Astrocyte (in vitro differentiated cells and primary cell): Measurements from ENCODE around the gene TAF3. TPM values are rescaled to one million over a fixed set of nuclear protein-coding genes. Genes with fewer than 3 reads are reported as not detected.

Source experiments
- DNase-seq: peaks from one replicate; pipeline ENCODE4 v3.0.0-alpha.2; 2010; ENCODE audit warnings: low read depth
- FAIRE-seq: peaks from 2 replicates; lab custom pipeline; 2011; peaks lifted over from hg19 to GRCh38; lab: Jason Lieb, UNC
- H2AFZ ChIP-seq: 2 replicates; pipeline ENCODE4 v1.6.0; 2012; ENCODE audit warnings: low read depth, low read length, inconsistent platforms
- H3K27ac ChIP-seq: 2 replicates; pipeline ENCODE4 v1.5.1; 2011; ENCODE audit warnings: low read depth, low read length, inconsistent platforms
- H3K27me3 ChIP-seq: 2 replicates; pipeline ENCODE4 v1.6.0; 2011; ENCODE audit warnings: low read length, inconsistent platforms; ENCODE audit not compliant: insufficient read depth
- H3K36me3 ChIP-seq: 2 replicates; pipeline ENCODE4 v1.5.1; 2011; ENCODE audit warnings: low read length, inconsistent platforms; ENCODE audit not compliant: insufficient read depth
- H3K4me1 ChIP-seq: 2 replicates; pipeline ENCODE4 v1.5.1; 2011; ENCODE audit warnings: low read length, inconsistent platforms; ENCODE audit not compliant: insufficient read depth
- H3K4me2 ChIP-seq: 2 replicates; pipeline ENCODE4 v1.6.0; 2012; ENCODE audit warnings: low read length, inconsistent platforms
- H3K4me3 ChIP-seq: 2 replicates; pipeline ENCODE4 v1.5.1; 2011; ENCODE audit warnings: low read depth, mild to moderate bottlenecking, low read length, inconsistent platforms; ENCODE audit not compliant: insufficient read depth
- H3K79me2 ChIP-seq: 2 replicates; pipeline ENCODE4 v1.6.0; 2012; ENCODE audit warnings: mild to moderate bottlenecking, low read length, inconsistent platforms; ENCODE audit not compliant: insufficient read depth
- H3K9ac ChIP-seq: 2 replicates; pipeline ENCODE4 v1.6.0; 2012; ENCODE audit warnings: mild to moderate bottlenecking, low read length, inconsistent platforms
- H3K9me3 ChIP-seq: 2 replicates; pipeline ENCODE4 v1.5.1; 2012; ENCODE audit warnings: low read depth, mild to moderate bottlenecking, low read length, inconsistent platforms; ENCODE audit not compliant: insufficient read depth
- H4K20me1 ChIP-seq: 2 replicates; pipeline ENCODE4 v1.6.0; 2012; ENCODE audit warnings: low read length, inconsistent platforms; ENCODE audit not compliant: insufficient read depth
- H3K27ac Mint-ChIP-seq: one replicate; pipeline ENCODE4 v1.8.0; 2021; ENCODE audit warnings: mild to moderate bottlenecking, mixed read lengths; ENCODE audit not compliant: unreplicated experiment
- H3K27me3 Mint-ChIP-seq: one replicate; pipeline ENCODE4 v1.8.0; 2021; ENCODE audit warnings: low read depth, mixed read lengths; ENCODE audit not compliant: unreplicated experiment
- H3K36me3 Mint-ChIP-seq: one replicate; pipeline ENCODE4 v1.8.0; 2021; ENCODE audit warnings: low read depth, mixed read lengths; ENCODE audit not compliant: unreplicated experiment
- H3K4me1 Mint-ChIP-seq: one replicate; pipeline ENCODE4 v1.8.0; 2021; ENCODE audit warnings: low read depth, mixed read lengths; ENCODE audit not compliant: unreplicated experiment
- H3K4me3 Mint-ChIP-seq: one replicate; pipeline ENCODE4 v1.8.0; 2021; ENCODE audit warnings: mild to moderate bottlenecking, moderate library complexity, mixed read lengths; ENCODE audit not compliant: unreplicated experiment
- H3K9me3 Mint-ChIP-seq: one replicate; pipeline ENCODE4 v1.8.0; 2021; ENCODE audit warnings: mild to moderate bottlenecking, mixed read lengths; ENCODE audit not compliant: unreplicated experiment
- EZH2 ChIP-seq: IDR thresholded peaks from 2 replicates; pipeline ENCODE4 v1.6.1; 2012; ENCODE audit warnings: mild to moderate bottlenecking, low read length, inconsistent platforms; ENCODE audit not compliant: insufficient read depth
- total RNA-seq: library from RNA; stranded (reverse); gene quantifications from 2 replicates; pipeline ENCODE4 v1.2.1, GENCODE V29; 2021
- TF ChIP-seq, protein P1 (sequence below): IDR thresholded peaks from 2 replicates; pipeline ENCODE4 v1.5.1; 2011; ENCODE audit warnings: low read depth, mild to moderate bottlenecking, inconsistent platforms, low read length, moderate library complexity; ENCODE audit not compliant: insufficient read depth

Gene TAF3
- total RNA-seq, 1 donor from 2014 or later: 10.2 TPM

DNA sequence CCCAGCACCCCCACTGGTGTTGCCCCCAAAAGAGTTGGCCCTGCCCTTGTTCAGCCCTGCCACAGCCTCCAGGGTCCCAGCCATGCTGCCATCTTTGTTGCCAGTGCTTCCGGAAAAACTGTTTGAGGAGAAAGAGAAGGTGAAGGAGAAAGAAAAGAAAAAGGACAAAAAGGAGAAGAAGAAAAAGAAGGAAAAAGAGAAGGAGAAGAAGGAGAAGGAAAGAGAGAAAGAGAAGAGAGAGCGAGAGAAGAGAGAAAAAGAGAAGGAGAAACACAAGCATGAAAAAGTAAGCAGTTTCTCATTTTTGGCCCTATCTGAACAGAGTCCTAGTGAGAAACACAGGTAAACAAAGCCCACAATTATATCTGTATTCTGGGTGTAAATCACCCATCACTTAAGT, 147.2 kb downstream of the TAF3 start:
- no peak overlapping the region for H2AFZ ChIP-seq
- DNase-seq (no peak), FAIRE-seq (no peak)
- no peaks in the 10 kb centered on the region for H3K27me3 Mint-ChIP-seq
- no peak overlapping the region for H3K4me3 ChIP-seq
- no peak overlapping the region for H3K27ac Mint-ChIP-seq
- no peaks in the 10 kb centered on the region for H4K20me1 ChIP-seq
- H3K36me3 Mint-ChIP-seq: peaks cover 16% of the 10 kb centered on the region
- TF ChIP-seq EZH2: no peak
- TF ChIP-seq, protein P1, sequence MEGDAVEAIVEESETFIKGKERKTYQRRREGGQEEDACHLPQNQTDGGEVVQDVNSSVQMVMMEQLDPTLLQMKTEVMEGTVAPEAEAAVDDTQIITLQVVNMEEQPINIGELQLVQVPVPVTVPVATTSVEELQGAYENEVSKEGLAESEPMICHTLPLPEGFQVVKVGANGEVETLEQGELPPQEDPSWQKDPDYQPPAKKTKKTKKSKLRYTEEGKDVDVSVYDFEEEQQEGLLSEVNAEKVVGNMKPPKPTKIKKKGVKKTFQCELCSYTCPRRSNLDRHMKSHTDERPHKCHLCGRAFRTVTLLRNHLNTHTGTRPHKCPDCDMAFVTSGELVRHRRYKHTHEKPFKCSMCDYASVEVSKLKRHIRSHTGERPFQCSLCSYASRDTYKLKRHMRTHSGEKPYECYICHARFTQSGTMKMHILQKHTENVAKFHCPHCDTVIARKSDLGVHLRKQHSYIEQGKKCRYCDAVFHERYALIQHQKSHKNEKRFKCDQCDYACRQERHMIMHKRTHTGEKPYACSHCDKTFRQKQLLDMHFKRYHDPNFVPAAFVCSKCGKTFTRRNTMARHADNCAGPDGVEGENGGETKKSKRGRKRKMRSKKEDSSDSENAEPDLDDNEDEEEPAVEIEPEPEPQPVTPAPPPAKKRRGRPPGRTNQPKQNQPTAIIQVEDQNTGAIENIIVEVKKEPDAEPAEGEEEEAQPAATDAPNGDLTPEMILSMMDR: no peak
- H3K27me3 ChIP-seq: no peaks in the 10 kb centered on the region
- no peaks in the 10 kb centered on the region for H3K79me2 ChIP-seq
- H3K36me3 ChIP-seq: no peaks in the 10 kb centered on the region
- H3K9ac ChIP-seq: no peak overlapping the region
- no peak overlapping the region for H3K4me2 ChIP-seq
- H3K4me1 Mint-ChIP-seq: peaks cover 1% of the 10 kb centered on the region
- no peaks in the 10 kb centered on the region for H3K9me3 Mint-ChIP-seq
- no peak overlapping the region for H3K27ac ChIP-seq
- no peaks in the 10 kb centered on the region for H3K4me1 ChIP-seq
- no peak overlapping the region for H3K4me3 Mint-ChIP-seq
- no peaks in the 10 kb centered on the region for H3K9me3 ChIP-seq

DNA sequence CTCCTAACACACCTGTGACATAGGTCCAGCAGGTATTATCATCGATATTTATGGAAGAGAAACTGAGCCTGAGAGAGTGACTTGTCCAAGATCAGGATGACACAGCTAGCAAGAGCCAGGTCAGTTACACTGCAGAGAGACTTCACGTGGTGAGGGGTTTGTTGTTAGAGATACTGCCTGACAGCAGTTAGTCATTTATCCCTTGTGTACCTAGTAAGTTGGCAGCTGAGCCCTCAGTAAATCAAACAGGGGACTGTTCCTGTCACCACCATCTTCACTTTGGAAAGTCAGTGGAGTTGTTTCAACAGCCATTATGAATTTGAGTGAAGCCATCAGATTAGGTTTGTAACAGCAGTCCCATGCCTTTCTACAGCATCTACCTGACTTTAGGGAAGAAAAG, 148.7 kb downstream of the TAF3 start:
- H3K4me1 Mint-ChIP-seq: peaks cover 1% of the 10 kb centered on the region
- DNase-seq (no peak), FAIRE-seq (no peak)
- H3K79me2 ChIP-seq: no peaks in the 10 kb centered on the region
- H2AFZ ChIP-seq: no peak overlapping the region
- no peak for TF ChIP-seq EZH2
- TF ChIP-seq, protein P1: no peak
- H3K4me3 ChIP-seq: no peak overlapping the region
- no peak overlapping the region for H3K4me3 Mint-ChIP-seq
- H3K9me3 Mint-ChIP-seq: no peaks in the 10 kb centered on the region
- peaks cover 16% of the 10 kb centered on the region for H3K36me3 Mint-ChIP-seq
- no peaks in the 10 kb centered on the region for H3K36me3 ChIP-seq
- H4K20me1 ChIP-seq: peaks cover 4% of the 10 kb centered on the region
- no peak overlapping the region for H3K27ac Mint-ChIP-seq
- no peaks in the 10 kb centered on the region for H3K27me3 Mint-ChIP-seq
- H3K9ac ChIP-seq: no peak overlapping the region
- no peak overlapping the region for H3K27ac ChIP-seq
- H3K4me1 ChIP-seq: no peaks in the 10 kb centered on the region
- H3K27me3 ChIP-seq: no peaks in the 10 kb centered on the region
- no peak overlapping the region for H3K4me2 ChIP-seq
- H3K9me3 ChIP-seq: no peaks in the 10 kb centered on the region

DNA sequence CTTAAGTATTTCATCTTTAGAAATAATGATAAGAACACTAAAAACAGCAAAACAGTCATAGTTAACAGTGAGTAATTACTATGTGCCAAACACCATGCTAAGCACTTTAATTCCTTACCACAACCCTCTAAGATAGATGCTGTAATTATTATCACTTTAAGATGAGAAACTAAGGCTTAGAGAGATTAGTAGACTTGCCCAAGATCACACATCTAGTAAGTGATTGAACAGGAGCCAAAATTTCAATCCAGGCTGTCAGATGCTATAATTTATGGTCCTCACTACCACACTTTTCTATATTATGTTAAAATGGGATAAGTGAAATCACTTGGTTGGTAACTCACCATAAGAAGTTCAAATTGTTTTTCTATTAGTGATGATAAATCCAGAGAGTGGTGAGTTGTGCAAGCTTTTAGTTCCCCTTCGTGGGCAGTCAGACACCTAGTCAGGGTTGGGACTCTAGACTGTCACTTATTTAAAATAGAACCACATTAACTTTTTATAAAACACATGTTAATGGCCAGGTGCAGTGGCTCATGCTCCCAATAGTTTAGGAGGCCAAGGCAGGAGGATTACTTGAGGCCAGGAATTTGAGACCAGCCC, 150.3 kb downstream of the TAF3 start:
- no peak overlapping the region for H3K27ac ChIP-seq
- H3K4me3 ChIP-seq: no peak overlapping the region
- DNase-seq: no peak
- no peaks in the 10 kb centered on the region for H3K27me3 ChIP-seq
- no peaks in the 10 kb centered on the region for H3K4me1 ChIP-seq
- Mint-ChIP-seq H3K4me3 (no peak overlapping the region), H3K27ac (no peak overlapping the region), H3K9me3 (no peaks in the 10 kb centered on the region), H3K36me3 (peaks cover 16% of the 10 kb centered on the region), H3K4me1 (peaks cover 1% of the 10 kb centered on the region), H3K27me3 (no peaks in the 10 kb centered on the region)
- no peak for FAIRE-seq
- H3K9ac ChIP-seq: no peak overlapping the region
- TF ChIP-seq EZH2: no peak
- TF ChIP-seq, protein P1: no peak
- H3K79me2 ChIP-seq: no peaks in the 10 kb centered on the region
- H3K9me3 ChIP-seq: no peaks in the 10 kb centered on the region
- H2AFZ ChIP-seq: no peak overlapping the region
- H3K36me3 ChIP-seq: no peaks in the 10 kb centered on the region
- peaks cover 4% of the 10 kb centered on the region for H4K20me1 ChIP-seq
- no peak overlapping the region for H3K4me2 ChIP-seq
